ENCODE results near the gene PLPP1.
"Not testable (repeated sequence)": the region's sequence is repeated elsewhere in the genome, so short reads cannot be mapped to it uniquely, and the experiment has no call there.

The PLPP1 gene

GRCh38 chr5:55544341-55544740 is 9.6 kb upstream of the PLPP1 start:
- no peak for DNase-seq

- no peak for DNase-seq
Observed at GRCh38 chr5:55541056-55541635, 6.4 kb upstream of the PLPP1 start.

- peak in 1 of 2 donors; percentile 26 for DNase-seq
Observed at GRCh38 chr5:55540525-55540924, 5.8 kb upstream of the PLPP1 start.

GRCh38 chr5:55540024-55540423 is 5.3 kb upstream of the PLPP1 start:
- DNase-seq, result no peak

GRCh38 chr5:55538661-55539060 is 3.9 kb upstream of the PLPP1 start:
- peak in 1 of 2 donors; percentile 65 for DNase-seq

GRCh38 chr5:55537315-55537714 is 2.6 kb upstream of the PLPP1 start:
- DNase-seq, result not testable (repeated sequence)

- DNase-seq, result peak in 1 of 2 donors; percentile 37
Observed at GRCh38 chr5:55535199-55535905, 588 bp upstream of the PLPP1 start.

GRCh38 chr5:55533521-55534435 is 986 bp downstream of the PLPP1 start:
- peak in 1 of 2 donors; percentile 52 for DNase-seq

- DNase-seq, result no peak
Observed at GRCh38 chr5:55530669-55531068, 4.1 kb downstream of the PLPP1 start.

GRCh38 chr5:55524816-55525215 is 9.9 kb downstream of the PLPP1 start:
- DNase-seq, result no peak

GRCh38 chr5:55523293-55523692 is 11.5 kb downstream of the PLPP1 start:
- no peak for DNase-seq

- DNase-seq, result no peak
Observed at GRCh38 chr5:55521881-55522280, 12.9 kb downstream of the PLPP1 start.

- no peak for DNase-seq
Observed at GRCh38 chr5:55520117-55520839, 14.5 kb downstream of the PLPP1 start.

GRCh38 chr5:55518831-55519390 is 15.9 kb downstream of the PLPP1 start:
- no peak for DNase-seq

- no peak for DNase-seq
Observed at GRCh38 chr5:55517804-55518203, 17.0 kb downstream of the PLPP1 start.

GRCh38 chr5:55511010-55511409 is 23.8 kb downstream of the PLPP1 start:
- DNase-seq, result no peak

GRCh38 chr5:55510523-55510880 is 24.3 kb downstream of the PLPP1 start:
- DNase-seq, result no peak

- no peak for DNase-seq
Observed at GRCh38 chr5:55509796-55510522, 24.8 kb downstream of the PLPP1 start.

GRCh38 chr5:55509097-55509496 is 25.7 kb downstream of the PLPP1 start:
- no peak for DNase-seq

- DNase-seq, result no peak
Observed at GRCh38 chr5:55507574-55507973, 27.2 kb downstream of the PLPP1 start.

GRCh38 chr5:55505711-55506110 is 29.1 kb downstream of the PLPP1 start:
- DNase-seq, result not testable (repeated sequence)

- DNase-seq, result not testable (repeated sequence)
Observed at GRCh38 chr5:55503917-55504316, 30.8 kb downstream of the PLPP1 start.
